ENCODE results near the gene CYTH2. TPM values are rescaled to one million over a fixed set of nuclear protein-coding genes. Genes with fewer than 3 reads are reported as not detected.
A peak's percentile ranks its signal among the peaks of the same experiment; 100 is the strongest.

CYTH2 gene
- total RNA-seq, 3 donors from 2014 or later = 66.3 to 86.9 (median 69.3) TPM

DNA sequence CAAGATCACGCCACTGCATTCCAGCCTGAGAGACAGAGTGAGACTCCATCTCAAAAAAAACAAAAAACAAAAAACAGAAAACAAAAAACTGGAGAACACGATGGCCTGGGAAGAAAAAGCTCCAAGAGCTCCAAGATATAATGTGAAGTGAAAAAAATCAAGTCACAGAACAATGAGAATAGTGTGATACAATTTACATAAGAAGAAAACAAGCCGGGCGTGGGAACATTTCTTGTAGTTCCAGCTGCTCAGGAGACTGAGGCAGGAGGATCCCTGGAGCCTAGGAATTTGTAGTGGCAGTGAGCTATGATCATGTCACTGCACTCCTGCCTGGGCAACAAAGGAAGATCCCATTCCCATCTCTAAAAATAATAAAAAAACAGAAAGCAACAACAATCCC is 51.0 kb downstream of the CYTH2 start:
- Histone ChIP-seq H3K36me3 (ENCODE audit: low read depth) (no peaks in the 10 kb centered on the region), H3K9me3 (peaks cover 12% of the 10 kb centered on the region), H3K4me1 (ENCODE audit: low read depth) (no peaks in the 10 kb centered on the region), H3K4me3 (no peak overlapping the region)
- TF ChIP-seq, protein P1, sequence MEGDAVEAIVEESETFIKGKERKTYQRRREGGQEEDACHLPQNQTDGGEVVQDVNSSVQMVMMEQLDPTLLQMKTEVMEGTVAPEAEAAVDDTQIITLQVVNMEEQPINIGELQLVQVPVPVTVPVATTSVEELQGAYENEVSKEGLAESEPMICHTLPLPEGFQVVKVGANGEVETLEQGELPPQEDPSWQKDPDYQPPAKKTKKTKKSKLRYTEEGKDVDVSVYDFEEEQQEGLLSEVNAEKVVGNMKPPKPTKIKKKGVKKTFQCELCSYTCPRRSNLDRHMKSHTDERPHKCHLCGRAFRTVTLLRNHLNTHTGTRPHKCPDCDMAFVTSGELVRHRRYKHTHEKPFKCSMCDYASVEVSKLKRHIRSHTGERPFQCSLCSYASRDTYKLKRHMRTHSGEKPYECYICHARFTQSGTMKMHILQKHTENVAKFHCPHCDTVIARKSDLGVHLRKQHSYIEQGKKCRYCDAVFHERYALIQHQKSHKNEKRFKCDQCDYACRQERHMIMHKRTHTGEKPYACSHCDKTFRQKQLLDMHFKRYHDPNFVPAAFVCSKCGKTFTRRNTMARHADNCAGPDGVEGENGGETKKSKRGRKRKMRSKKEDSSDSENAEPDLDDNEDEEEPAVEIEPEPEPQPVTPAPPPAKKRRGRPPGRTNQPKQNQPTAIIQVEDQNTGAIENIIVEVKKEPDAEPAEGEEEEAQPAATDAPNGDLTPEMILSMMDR (IDR thresholded peaks at IDR 0.05) = no peak
- no peak for ATAC-seq
- no peak for DNase-seq
- intact Hi-C loops (cut with DNase I, micrococcal nuclease) = no loop called here

DNA sequence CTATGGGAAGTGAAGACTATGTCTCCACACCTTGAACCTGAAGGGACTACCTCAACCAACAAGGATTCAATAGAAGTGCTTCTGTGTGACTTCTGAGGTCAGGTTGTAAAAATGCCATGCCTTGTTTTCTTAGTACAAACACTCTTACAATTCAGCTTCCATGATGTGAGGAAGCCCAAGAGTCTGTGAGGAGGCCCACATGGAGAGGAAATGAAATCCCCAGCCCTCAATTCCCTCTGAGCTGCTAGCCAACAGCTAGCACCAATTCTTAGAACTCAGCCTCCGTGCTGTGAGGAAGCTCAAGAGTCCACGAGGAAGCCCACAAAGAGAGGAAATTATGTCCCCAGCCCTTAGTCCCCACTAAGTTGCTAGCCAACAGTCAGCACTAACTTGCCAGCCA is 55.1 kb downstream of the CYTH2 start:
- intact Hi-C loops (cut with DNase I, micrococcal nuclease) = no loop called here
- Histone ChIP-seq H3K36me3 (ENCODE audit: low read depth) (no peaks in the 10 kb centered on the region), H3K4me1 (ENCODE audit: low read depth) (no peaks in the 10 kb centered on the region), H3K4me3 (no peak overlapping the region), H3K9me3 (peaks cover 37% of the 10 kb centered on the region)
- ATAC-seq (no peak), DNase-seq (no peak)
- TF ChIP-seq, protein P1 (IDR thresholded peaks at IDR 0.05) = no peak

DNA sequence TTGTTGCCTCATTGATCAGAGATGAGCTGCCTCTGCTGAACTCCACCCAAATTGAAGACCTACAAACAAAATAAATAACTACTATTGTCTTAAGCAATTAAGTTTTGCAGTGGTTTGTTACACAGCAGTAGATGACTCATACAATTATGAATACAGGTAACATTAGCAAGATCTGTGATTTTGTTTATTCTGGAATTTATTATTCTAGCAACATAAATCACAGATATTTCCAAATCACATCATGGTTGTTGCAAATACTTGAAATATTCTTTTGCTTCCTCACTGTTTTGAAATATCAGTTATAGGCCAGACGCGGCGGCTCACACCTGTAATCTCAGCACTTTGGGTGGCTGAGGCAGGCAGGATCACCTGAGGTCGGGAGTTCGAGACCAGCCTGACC is 55.6 kb downstream of the CYTH2 start:
- Histone ChIP-seq H3K4me1 (ENCODE audit: low read depth) (no peaks in the 10 kb centered on the region), H3K36me3 (ENCODE audit: low read depth) (no peaks in the 10 kb centered on the region), H3K4me3 (no peak overlapping the region), H3K9me3 (peaks cover 40% of the 10 kb centered on the region)
- intact Hi-C loops (cut with DNase I, micrococcal nuclease) = no loop called here
- DNase-seq = no peak
- ATAC-seq = no peak
- TF ChIP-seq, protein P1 (IDR thresholded peaks at IDR 0.05) = no peak

DNA sequence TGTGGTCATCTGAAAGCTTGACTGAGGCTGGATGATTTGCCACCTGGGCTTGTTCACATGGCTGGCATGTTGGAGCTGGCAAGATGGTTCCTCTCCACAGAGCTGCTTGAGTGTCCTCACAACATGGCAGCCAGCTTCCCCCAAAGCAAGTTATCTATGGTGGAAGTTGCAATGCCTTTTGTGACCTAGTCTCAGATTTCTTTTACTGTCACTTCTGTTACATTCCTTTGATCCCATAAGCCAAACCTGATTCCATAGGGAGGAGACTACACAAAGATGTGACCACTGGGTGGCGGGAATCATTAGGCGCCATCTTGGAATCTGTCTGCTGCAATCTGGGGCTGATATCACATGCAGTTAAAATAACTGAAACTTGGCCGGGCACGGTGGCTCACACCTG is 60.0 kb downstream of the CYTH2 start:
- intact Hi-C loops (cut with DNase I, micrococcal nuclease) = no loop called here
- Histone ChIP-seq H3K9me3 (peaks cover 37% of the 10 kb centered on the region), H3K4me3 (no peak overlapping the region), H3K36me3 (ENCODE audit: low read depth) (no peaks in the 10 kb centered on the region), H3K4me1 (ENCODE audit: low read depth) (no peaks in the 10 kb centered on the region)
- DNase-seq = no peak
- TF ChIP-seq, protein P1 (IDR thresholded peaks at IDR 0.05) = no peak
- ATAC-seq = no peak

DNA sequence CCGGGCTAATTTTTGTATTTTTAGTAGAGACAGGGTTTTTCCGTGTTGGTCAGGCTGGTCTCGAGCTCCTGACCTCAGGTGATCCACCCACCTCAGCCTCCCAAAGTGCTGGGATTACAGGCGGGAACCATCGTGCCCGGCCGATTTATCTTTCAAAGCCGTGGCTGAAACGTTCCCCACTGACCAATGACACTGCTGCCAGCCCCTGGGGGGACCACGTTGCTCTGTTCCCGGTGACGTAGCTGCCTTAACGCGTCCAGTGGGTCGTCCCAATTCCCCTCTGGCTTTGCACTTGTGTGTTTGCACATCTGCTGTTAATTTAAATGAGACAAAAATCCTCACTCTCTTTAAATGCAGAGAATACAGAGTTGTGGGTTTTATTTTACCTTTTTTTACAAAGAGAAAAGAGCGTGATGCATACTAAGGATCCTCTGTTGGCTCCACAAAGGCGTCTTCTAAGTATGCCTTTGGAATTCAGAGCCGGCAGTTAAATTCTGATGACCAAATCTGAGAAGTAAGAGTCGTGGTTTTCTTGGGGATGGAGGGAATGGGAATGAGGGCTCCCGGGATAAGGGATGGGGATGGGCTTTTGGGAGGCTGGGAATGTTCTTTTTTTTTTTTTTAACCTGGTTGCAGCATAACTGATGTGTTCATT is 61.0 kb downstream of the CYTH2 start:
- DNase-seq (no peak), ATAC-seq (no peak)
- Histone ChIP-seq H3K9me3 (peaks cover 28% of the 10 kb centered on the region), H3K4me1 (ENCODE audit: low read depth) (no peaks in the 10 kb centered on the region), H3K4me3 (no peak overlapping the region), H3K36me3 (ENCODE audit: low read depth) (no peaks in the 10 kb centered on the region)
- TF ChIP-seq, protein P1 (IDR thresholded peaks at IDR 0.05) = no peak
- intact Hi-C loops (cut with DNase I, micrococcal nuclease) = no loop called here

DNA sequence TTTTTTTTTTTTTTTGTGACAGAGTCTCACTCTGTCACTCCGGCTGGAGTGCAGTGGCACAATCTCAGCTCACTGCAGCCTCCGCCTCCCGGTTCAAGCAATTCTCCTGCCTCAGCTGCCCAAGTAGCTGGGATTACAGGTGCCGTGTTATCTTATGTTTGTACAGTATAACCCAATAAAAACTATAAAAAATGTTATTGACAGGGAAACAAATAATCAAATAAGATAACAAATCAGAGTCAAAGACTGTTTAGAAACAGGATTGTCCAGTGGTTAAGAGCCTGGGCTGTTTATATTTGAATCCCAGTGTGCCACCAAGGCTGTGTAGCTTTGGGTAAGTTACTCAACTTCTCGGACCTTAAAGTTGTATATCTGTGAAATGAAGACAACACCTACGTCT is 61.6 kb downstream of the CYTH2 start:
- Histone ChIP-seq H3K9me3 (peaks cover 28% of the 10 kb centered on the region), H3K36me3 (ENCODE audit: low read depth) (no peaks in the 10 kb centered on the region), H3K4me1 (ENCODE audit: low read depth) (no peaks in the 10 kb centered on the region), H3K4me3 (no peak overlapping the region)
- intact Hi-C loops (cut with DNase I, micrococcal nuclease) = no loop called here
- ATAC-seq = peak; percentile 86
- peak in 1 of 3 donors; percentile 47 for DNase-seq
- TF ChIP-seq, protein P1 (IDR thresholded peaks at IDR 0.05) = no peak
